Subcutaneous adipose tissue (tissue), 4 donors: ENCODE results near the gene DIS3L. TPM values are rescaled to one million over a fixed set of nuclear protein-coding genes. Genes with fewer than 3 reads are reported as not detected.

Source experiments
- total RNA-seq, 4 donors: library from RNA; depleted of rRNA; stranded (reverse); fragments of >200 nt; gene quantifications; one replicate each; pipeline ENCODE4 v1.1.0, GENCODE V29; 2016
- TF ChIP-seq, protein P1 (sequence below): fragments of 450-650 bp; IDR thresholded peaks from one replicate; pipeline ENCODE4 v1.5.1; 2016; ENCODE audit warnings: low read depth, mild to moderate bottlenecking, control low read depth, antibody characterized with exemption, moderate library complexity

Gene DIS3L
- 10 to 100 TPM; 49.5 to 64.5 (median 55.2) TPM for total RNA-seq

DNA sequence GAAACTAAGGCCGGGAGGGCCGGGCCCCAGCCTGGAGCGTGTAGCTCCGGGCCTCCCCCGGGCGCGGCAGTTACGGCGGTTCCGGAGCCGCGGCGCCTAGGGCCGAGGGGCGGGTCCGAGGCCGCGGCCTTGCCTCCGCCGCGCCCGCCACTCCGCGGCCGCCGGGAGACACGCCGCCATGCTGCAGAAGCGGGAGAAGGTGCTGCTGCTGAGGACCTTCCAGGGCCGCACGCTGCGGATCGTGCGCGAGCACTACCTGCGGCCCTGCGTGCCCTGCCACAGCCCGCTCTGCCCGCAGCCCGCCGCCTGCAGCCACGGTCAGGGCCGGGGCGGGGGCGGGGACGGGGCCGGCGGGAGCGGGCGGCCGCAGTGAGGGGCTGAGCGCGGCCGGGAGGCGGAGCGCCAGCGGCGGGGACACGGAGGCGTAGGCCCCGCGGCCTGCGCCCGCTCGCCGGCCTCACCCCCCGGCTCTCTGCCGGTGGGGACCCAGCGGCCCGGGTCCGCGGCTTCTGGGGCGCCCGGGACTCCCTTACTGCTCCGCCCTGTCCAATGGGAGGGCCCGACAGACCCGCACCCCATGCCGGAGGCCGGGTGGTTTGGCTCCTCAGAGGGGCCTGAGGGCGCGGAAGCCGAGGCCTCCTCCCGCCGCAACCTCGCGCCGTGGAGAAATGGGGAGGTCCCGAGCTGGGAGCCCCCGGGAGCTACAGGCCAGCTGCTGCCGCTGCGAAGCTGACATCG lies at the start of gene DIS3L:
Gene DIS3L (plus strand): TSS at position 150 of the 738 bp plus-strand sequence. CDS start 29 bp downstream, at position 179.
- TF ChIP-seq, protein P1, sequence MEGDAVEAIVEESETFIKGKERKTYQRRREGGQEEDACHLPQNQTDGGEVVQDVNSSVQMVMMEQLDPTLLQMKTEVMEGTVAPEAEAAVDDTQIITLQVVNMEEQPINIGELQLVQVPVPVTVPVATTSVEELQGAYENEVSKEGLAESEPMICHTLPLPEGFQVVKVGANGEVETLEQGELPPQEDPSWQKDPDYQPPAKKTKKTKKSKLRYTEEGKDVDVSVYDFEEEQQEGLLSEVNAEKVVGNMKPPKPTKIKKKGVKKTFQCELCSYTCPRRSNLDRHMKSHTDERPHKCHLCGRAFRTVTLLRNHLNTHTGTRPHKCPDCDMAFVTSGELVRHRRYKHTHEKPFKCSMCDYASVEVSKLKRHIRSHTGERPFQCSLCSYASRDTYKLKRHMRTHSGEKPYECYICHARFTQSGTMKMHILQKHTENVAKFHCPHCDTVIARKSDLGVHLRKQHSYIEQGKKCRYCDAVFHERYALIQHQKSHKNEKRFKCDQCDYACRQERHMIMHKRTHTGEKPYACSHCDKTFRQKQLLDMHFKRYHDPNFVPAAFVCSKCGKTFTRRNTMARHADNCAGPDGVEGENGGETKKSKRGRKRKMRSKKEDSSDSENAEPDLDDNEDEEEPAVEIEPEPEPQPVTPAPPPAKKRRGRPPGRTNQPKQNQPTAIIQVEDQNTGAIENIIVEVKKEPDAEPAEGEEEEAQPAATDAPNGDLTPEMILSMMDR, result no peak

DNA sequence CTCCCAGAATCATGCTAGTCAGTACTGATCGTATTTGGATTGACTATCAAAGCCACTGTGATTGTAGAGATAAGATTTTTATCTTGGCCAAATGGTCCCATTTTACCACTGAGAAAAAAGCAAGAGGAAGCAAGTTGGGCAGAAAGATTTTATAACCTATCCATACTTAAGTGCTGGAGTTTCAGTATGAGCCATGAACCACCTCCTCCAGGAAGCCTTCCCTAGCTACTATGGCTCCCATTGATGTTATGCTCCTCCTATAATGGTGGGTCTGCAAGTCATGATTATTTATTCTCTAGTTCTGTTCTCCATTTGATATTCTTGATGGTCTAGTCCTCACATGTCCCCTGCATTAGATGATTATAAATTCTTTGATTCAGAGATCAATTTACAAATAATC lies 46.4 kb upstream of the DIS3L start:
- TF ChIP-seq, protein P1, result no peak

DNA sequence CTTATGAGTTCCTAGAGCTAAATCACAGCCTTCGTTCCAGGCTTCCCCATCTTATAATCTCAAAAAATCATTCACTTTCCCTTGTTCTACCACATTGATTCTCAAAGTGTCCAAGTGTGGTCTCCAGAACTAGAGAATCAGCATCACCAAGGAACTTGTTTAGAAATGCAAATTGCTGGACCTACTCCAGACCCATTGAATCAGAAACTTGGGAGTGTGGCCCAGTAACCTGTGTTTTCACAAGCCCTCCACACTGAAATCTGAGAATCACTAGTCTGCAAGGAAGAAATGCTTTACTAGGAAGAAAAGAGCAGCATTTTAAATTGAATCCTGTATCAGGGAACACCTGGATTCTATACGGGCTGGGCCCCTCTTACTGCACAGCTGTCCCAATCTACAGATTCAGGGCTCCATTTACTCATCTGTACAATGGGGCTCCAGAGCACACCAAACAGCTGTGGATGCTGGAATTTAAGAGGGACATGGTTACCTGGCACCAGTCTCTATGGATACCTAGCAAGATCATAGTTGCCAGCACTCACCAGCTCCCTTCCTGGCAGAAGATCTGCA lies 43.7 kb upstream of the DIS3L start:
- TF ChIP-seq, protein P1, result no peak

DNA sequence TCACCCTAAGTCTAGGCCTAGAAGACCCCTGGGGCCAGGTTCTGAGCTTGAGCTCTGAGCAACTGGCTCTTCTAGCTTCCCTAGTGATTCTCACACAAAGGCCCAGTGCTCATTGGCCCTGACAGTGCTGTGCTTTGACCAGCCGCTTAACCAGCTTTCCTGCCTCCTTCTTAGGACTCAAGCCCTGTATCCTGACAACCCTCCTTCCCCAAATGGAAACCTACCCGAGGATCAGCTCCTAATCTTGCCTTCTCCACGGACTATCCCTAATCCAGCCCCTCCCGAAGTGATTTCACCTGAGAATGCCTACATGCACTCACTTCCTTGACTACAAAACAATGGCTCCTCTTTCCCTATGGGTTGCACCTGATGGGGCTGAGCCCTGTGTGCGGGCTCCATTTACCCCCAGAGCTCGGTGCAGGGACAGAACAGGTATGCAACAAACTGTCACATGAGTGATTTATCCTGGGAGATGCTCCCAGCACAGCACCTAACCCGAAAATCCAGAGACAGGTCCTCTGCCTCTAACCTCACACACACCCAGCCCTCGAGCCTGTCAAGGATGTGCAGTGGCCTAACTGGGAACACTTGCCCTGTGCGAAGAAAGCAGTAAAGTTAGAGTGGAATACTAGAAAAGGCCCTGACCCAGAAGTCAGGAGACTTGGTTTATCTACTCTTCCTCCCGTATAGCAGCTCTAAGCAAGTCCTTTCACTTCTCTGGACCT lies 42.1 kb upstream of the DIS3L start:
- TF ChIP-seq, protein P1, result no peak

DNA sequence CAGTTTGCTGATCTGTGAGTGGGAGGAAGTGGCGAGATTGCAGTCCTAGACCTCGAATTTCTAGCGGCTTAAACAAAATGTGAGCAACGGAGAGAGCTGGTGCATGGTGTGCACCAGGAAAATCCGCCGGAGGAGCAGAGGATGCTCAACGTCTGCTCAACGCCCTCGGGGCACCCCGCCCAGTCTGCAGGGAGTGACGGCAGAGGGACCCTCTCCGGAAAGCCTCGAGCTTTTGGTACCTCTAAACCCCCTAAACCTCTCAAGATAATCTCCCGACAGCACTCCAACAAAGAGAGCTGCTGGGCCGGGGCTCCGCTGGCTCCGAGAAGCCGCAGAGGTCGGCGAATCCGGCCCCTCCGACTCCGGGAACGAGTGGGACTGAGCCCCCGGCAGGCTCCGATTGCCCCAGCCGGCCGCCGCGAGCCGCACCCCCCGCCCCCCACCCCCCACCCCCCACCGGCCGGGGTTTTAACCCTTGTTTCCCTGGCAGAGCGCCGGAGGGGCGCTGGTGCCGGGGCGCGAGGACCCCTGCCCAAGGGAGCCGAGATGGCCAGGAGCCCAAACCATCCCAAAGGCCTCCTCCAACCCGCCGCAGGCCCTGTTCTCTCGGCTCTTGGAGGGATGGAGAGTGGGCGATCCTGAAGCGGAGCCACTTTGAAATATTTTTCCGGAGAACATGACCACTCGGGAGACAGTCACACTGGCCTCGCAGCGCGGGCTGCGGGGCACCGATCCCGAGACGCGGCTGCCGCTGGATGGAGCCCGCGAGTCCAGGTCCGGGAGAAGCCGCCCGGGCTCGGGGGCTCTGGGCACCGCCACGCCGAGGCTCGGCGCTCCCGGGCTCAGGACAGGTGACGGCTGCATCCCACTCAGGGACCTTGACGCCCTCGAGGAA lies 41.3 kb upstream of the DIS3L start:
- TF ChIP-seq, protein P1, result no peak

DNA sequence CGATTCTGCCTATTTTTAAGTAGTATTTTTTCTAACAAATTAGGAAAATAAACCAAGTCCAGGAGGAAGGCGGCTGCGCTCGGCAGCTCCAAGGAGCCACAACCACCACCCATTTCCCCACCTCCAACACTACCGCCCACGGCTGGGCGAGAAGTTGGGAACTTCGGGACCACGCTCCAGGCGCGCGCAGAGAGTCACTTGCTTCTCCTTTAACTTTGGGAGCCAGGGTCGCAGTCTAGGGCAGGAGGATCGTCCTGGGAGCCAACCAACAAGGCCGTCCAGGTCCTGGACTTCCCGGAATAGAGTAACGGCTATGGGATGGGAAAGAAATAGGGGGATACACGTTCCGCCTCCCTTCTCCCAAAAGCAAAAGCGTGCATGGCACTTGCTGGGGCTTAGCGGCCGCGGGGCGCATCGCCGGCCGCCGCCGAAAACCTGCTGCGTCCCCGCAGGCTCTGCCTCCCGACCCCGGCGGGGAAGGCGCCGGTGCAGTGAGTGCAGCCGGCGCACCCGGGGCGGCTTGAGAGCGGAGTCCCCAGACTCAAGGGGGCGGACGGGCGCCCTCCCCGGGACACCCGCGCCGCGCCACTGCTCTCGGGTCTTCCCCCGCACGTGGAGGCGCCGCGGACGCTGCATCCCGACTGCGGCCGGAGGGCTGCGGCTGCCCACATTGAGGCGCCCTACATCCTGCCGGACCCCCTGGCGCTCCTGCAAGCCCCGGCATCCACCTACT lies 40.5 kb upstream of the DIS3L start:
- TF ChIP-seq, protein P1, result no peak
